ENCODE measurements around the gene ELOVL6.
A peak's percentile ranks its signal among the peaks of the same experiment; 100 is the strongest.
"Not testable (repeated sequence)": the region's sequence is repeated elsewhere in the genome, so short reads cannot be mapped to it uniquely, and the experiment has no call there.

Gene ELOVL6

GRCh38 chr4:110198435-110199416 lies at the start of gene ELOVL6:
ELOVL6 (minus strand) TSS chr4:110198615; CDS start chr4:110198335, 280 bp downstream.
- H3K4me1 ChIP-seq (ENCODE audit: insufficient read depth, low read length), result peaks cover 15% of the 10 kb centered on the region
- H3K9me3 ChIP-seq (ENCODE audit: control insufficient read depth, insufficient read depth, low read length), result no peaks in the 10 kb centered on the region
- peak within 1 kb of the TSS; percentile 94 for H3K9ac ChIP-seq (ENCODE audit: low read depth, low read length)
- H3K36me3 ChIP-seq (ENCODE audit: insufficient read depth, low read length), result no peaks in the 10 kb centered on the region

GRCh38 chr4:110248100-110248499 lies 49.7 kb upstream of the ELOVL6 start:
- H3K36me3 ChIP-seq (ENCODE audit: insufficient read depth, low read length), result no peaks in the 10 kb centered on the region
- H3K9ac ChIP-seq (ENCODE audit: low read depth, low read length), result no peak overlapping the region
- no peaks in the 10 kb centered on the region for H3K9me3 ChIP-seq (ENCODE audit: control insufficient read depth, insufficient read depth, low read length)
- H3K4me1 ChIP-seq (ENCODE audit: insufficient read depth, low read length), result 0 out of 2 replicates have a peak, but pooled peaks cover 4% of the 10 kb centered on the region

- no peaks in the 10 kb centered on the region for H3K9me3 ChIP-seq (ENCODE audit: control insufficient read depth, insufficient read depth, low read length)
- no peak overlapping the region for H3K9ac ChIP-seq (ENCODE audit: low read depth, low read length)
- H3K36me3 ChIP-seq (ENCODE audit: insufficient read depth, low read length), result no peaks in the 10 kb centered on the region
- H3K4me1 ChIP-seq (ENCODE audit: insufficient read depth, low read length), result 0 out of 2 replicates have a peak, but pooled peaks cover 4% of the 10 kb centered on the region
Observed at GRCh38 chr4:110247591-110247990, 49.2 kb upstream of the ELOVL6 start.

GRCh38 chr4:110245577-110245976 lies 47.2 kb upstream of the ELOVL6 start:
- Histone ChIP-seq H3K4me1 (ENCODE audit: insufficient read depth, low read length) (0 out of 2 replicates have a peak, but pooled peaks cover 4% of the 10 kb centered on the region), H3K9ac (ENCODE audit: low read depth, low read length) (no peak overlapping the region), H3K9me3 (ENCODE audit: control insufficient read depth, insufficient read depth, low read length) (no peaks in the 10 kb centered on the region), H3K36me3 (ENCODE audit: insufficient read depth, low read length) (no peaks in the 10 kb centered on the region)

- Histone ChIP-seq H3K9ac (ENCODE audit: low read depth, low read length) (no peak overlapping the region), H3K9me3 (ENCODE audit: control insufficient read depth, insufficient read depth, low read length) (no peaks in the 10 kb centered on the region), H3K4me1 (ENCODE audit: insufficient read depth, low read length) (no peaks in the 10 kb centered on the region), H3K36me3 (ENCODE audit: insufficient read depth, low read length) (no peaks in the 10 kb centered on the region)
Observed at GRCh38 chr4:110236324-110236723, 37.9 kb upstream of the ELOVL6 start.

GRCh38 chr4:110233581-110233980 lies 35.2 kb upstream of the ELOVL6 start:
- H3K9ac ChIP-seq (ENCODE audit: low read depth, low read length); H3K4me1 ChIP-seq (ENCODE audit: insufficient read depth, low read length); H3K9me3 ChIP-seq (ENCODE audit: control insufficient read depth, insufficient read depth, low read length); H3K36me3 ChIP-seq (ENCODE audit: insufficient read depth, low read length): not testable (repeated sequence)

GRCh38 chr4:110231869-110232268 lies 33.5 kb upstream of the ELOVL6 start:
- Histone ChIP-seq H3K9ac (ENCODE audit: low read depth, low read length) (no peak overlapping the region), H3K9me3 (ENCODE audit: control insufficient read depth, insufficient read depth, low read length) (no peaks in the 10 kb centered on the region), H3K36me3 (ENCODE audit: insufficient read depth, low read length) (no peaks in the 10 kb centered on the region), H3K4me1 (ENCODE audit: insufficient read depth, low read length) (no peaks in the 10 kb centered on the region)

- Histone ChIP-seq H3K9me3 (ENCODE audit: control insufficient read depth, insufficient read depth, low read length) (no peaks in the 10 kb centered on the region), H3K9ac (ENCODE audit: low read depth, low read length) (no peak overlapping the region), H3K4me1 (ENCODE audit: insufficient read depth, low read length) (no peaks in the 10 kb centered on the region), H3K36me3 (ENCODE audit: insufficient read depth, low read length) (no peaks in the 10 kb centered on the region)
Observed at GRCh38 chr4:110229266-110229665, 30.9 kb upstream of the ELOVL6 start.

GRCh38 chr4:110224812-110225211 lies 26.4 kb upstream of the ELOVL6 start:
- no peaks in the 10 kb centered on the region for H3K9me3 ChIP-seq (ENCODE audit: control insufficient read depth, insufficient read depth, low read length)
- H3K4me1 ChIP-seq (ENCODE audit: insufficient read depth, low read length), result peaks cover 5% of the 10 kb centered on the region; the same call in 1 of the 2 replicates
- H3K9ac ChIP-seq (ENCODE audit: low read depth, low read length), result no peak overlapping the region
- H3K36me3 ChIP-seq (ENCODE audit: insufficient read depth, low read length), result no peaks in the 10 kb centered on the region

- Histone ChIP-seq H3K9me3 (ENCODE audit: control insufficient read depth, insufficient read depth, low read length) (no peaks in the 10 kb centered on the region; the same call in 1 of the 2 replicates), H3K36me3 (ENCODE audit: insufficient read depth, low read length) (no peaks in the 10 kb centered on the region), H3K4me1 (ENCODE audit: insufficient read depth, low read length) (peaks cover 5% of the 10 kb centered on the region; the same call in 1 of the 2 replicates), H3K9ac (ENCODE audit: low read depth, low read length) (no peak overlapping the region)
Observed at GRCh38 chr4:110224142-110224541, 25.7 kb upstream of the ELOVL6 start.

GRCh38 chr4:110218935-110219334 lies 20.5 kb upstream of the ELOVL6 start:
- H3K36me3 ChIP-seq (ENCODE audit: insufficient read depth, low read length); H3K4me1 ChIP-seq (ENCODE audit: insufficient read depth, low read length); H3K9me3 ChIP-seq (ENCODE audit: control insufficient read depth, insufficient read depth, low read length); H3K9ac ChIP-seq (ENCODE audit: low read depth, low read length): not testable (repeated sequence)

- H3K9ac ChIP-seq (ENCODE audit: low read depth, low read length); H3K4me1 ChIP-seq (ENCODE audit: insufficient read depth, low read length); H3K36me3 ChIP-seq (ENCODE audit: insufficient read depth, low read length); H3K9me3 ChIP-seq (ENCODE audit: control insufficient read depth, insufficient read depth, low read length): not testable (repeated sequence)
Observed at GRCh38 chr4:110217181-110217580, 18.8 kb upstream of the ELOVL6 start.

GRCh38 chr4:110216129-110216528 lies 17.7 kb upstream of the ELOVL6 start:
- H3K4me1 ChIP-seq (ENCODE audit: insufficient read depth, low read length), result no peaks in the 10 kb centered on the region
- H3K36me3 ChIP-seq (ENCODE audit: insufficient read depth, low read length), result no peaks in the 10 kb centered on the region

GRCh38 chr4:110211770-110212061 lies 13.3 kb upstream of the ELOVL6 start:
- Histone ChIP-seq H3K36me3 (ENCODE audit: insufficient read depth, low read length) (no peaks in the 10 kb centered on the region), H3K4me1 (ENCODE audit: insufficient read depth, low read length) (no peaks in the 10 kb centered on the region), H3K9me3 (ENCODE audit: control insufficient read depth, insufficient read depth, low read length) (no peaks in the 10 kb centered on the region), H3K9ac (ENCODE audit: low read depth, low read length) (no peak overlapping the region)

More at GRCh38 chr4:110216129-110216528, 17.7 kb upstream of the ELOVL6 start:
- H3K9me3 ChIP-seq (ENCODE audit: control insufficient read depth, insufficient read depth, low read length), result no peaks in the 10 kb centered on the region; the same call in 1 of the 2 replicates
- no peak overlapping the region for H3K9ac ChIP-seq (ENCODE audit: low read depth, low read length)
